DMS153 (cell line): Measurements from ENCODE around the gene DTX1.
A peak's percentile ranks its signal among the peaks of the same experiment; 100 is the strongest.
"Not testable (repeated sequence)": the region's sequence is repeated elsewhere in the genome, so short reads cannot be mapped to it uniquely, and the experiment has no call there.

Experiments used
- DNase-seq: peaks from one replicate; lab custom pipeline; 2025; lab: John Stamatoyannopoulos, UW

Gene DTX1

DNA sequence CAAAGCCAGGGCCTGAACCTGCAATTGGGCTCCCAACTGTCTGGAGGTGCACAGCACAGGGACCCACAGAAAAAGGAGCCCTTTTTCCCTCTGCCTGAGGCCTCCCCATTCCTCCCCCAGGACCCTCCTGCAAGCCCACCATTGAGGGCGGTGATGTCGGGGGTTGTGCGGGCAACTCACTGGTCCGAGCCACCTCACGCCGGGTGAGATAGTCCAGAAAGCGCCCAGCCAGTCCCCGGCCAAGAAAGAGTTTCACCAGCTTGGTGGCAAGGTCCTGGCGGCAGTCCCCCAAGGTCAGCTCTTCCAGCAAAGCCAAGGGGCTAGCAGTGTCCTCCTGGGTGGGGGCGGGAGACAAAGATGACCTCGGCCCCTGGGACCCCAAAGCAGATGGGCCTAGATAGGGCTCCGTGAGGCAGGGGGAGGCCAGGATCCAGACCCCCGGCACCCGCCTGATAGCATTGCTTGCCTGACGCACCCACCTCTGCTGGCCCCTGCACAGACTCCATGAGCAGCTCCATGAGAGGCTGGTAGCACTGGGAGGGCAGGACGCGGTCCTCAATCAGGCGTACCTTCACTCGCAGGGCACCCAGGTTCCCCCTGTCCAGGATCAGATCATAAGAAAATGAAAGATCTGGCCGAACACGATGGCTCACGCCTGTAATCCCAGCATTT lies 59.1 kb downstream of the DTX1 start:
- no peak for DNase-seq

DNA sequence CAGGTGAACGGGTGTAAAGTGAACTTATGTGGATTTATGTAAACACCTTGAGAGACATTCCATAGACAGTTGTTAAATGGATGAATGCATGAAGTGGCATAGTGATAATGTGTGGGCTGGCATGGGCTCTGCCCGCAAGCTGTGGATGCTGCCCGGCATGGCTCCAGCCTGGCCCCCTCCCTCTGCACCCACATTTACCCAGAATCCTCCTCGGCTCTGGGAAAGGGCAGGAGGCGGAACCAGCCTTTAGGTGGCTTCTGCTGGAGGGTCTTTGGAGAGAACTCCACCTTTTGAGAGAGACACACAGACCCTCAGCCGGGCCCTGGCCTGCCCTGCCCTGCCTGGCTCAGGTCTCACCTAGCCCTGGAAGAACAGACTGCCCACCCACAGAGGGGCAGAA lies 60.3 kb downstream of the DTX1 start:
- DNase-seq, result no peak

DNA sequence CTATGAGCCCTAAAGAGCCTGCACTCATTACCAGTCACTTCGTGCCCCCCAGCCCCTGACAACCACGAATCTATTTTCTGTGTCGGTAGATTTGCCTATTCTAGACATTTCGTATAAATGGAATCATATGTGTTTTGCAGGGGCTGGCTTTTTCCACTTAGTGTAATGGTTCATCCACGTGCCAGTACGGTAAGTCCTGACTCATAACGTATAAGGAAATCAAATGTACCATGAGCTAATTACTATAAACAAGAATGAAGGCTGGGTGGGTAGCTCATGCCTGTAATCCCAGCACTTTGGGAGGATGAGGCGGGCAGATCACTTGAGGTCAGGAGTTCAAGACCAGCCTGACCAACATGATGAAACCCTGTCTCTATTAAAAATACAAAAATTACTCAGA lies 61.2 kb downstream of the DTX1 start:
- DNase-seq, result not testable (repeated sequence)

DNA sequence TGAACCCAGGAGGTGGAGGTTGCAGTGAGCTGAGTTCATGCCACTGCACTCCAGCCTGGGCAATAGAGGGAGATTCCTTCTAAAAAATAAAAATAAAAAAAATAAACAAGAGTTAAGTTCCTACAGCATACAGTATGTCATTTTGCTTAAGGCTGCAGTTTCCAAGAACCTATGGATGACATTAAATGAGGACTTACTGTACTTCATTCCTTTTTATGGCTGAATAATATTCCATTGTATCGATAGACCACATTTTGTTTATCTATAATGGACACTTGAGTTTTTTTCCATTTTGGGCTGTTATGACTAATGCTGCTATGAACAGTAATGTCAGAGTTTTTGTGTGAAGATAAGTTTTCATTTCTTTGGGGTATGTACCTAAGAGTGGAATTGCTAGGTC lies 61.6 kb downstream of the DTX1 start:
- no peak for DNase-seq

DNA sequence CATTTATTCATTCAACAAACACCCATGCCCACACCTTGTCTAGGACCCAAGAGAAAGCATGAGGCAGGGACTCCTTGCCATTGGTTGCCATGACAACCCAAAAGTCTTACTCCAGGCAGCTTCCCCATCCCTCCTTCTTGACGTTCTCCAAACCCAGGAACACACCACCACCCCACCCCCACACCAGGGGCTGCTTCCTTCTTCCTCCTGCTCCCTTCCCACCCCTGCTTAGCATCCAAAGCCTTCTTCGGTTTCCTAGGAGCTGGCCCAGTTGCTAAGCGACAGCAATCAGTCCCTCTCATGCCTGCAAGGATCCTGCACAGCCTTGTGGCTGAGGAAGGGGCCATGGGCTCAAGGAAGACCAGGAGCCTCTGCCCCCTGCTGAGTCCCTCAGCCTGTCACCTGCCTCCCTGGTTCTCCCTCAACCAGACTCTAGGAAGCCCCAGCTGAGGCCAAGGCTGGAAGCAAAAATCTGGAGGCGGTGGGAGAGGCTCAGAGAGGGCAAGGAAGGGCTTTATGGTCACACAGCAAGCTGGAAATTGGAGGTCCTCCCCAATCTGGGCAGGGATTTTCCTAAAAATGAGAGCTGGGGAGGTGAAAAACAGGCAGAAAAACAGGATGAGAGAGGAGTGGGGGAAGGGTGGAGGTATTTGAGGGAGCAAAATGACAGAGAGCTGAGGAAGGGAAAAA lies 63.6 kb downstream of the DTX1 start:
- DNase-seq, result peak; percentile 32

DNA sequence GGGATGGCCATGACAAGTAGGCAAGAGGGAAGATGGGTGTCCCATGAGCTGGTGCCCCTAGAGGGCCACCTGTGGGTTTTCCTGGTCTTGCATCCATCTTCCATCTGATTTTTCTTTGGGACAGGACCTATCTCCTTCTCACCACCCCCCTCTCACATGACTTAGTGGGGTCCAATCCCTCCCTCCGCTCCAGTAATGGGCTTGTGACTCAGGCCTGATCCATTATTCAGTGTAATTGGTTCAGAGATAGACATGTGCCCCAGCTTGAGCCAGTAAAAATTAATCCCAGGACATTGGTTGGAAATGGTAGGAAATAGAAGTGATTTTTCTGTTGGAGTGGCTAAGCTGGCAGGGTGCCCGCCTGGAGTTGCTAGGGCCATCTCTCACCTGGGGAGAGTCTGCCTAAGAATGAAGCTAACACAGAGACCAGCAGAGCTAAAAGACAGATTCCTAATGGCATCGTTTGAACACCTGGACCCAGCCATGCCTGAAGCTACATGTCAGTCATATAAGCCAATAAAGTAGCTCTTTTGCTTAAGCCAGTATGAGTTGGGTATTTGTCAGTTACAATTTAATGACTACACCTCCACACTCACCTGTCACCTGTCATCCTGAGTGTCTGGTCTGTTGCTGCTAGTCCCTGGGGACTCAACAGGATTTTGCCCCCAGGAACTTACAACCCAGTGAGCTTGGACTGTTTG lies 64.3 kb downstream of the DTX1 start:
- peak; percentile 92 for DNase-seq

DNA sequence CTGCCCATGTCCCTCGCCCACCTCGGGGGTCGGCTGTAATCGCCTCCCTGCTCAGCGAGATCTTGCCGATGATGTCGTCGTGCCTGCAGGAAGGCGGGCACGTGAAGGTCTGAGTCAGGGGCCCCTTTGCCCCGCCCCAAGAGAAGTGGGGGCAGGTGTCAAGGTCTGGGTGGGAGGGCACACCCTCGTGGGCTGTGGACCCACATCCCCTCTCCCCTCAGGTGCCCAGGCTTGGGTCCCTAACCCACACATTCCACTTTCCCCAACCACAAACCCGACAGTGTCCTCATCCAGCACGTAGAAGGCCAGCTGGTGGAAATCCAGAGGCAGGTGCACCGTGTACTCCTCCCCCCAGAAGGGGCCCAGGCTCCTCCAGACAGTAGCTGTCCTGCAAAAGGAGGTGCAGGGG lies 71.3 kb downstream of the DTX1 start:
- DNase-seq, result no peak

DNA sequence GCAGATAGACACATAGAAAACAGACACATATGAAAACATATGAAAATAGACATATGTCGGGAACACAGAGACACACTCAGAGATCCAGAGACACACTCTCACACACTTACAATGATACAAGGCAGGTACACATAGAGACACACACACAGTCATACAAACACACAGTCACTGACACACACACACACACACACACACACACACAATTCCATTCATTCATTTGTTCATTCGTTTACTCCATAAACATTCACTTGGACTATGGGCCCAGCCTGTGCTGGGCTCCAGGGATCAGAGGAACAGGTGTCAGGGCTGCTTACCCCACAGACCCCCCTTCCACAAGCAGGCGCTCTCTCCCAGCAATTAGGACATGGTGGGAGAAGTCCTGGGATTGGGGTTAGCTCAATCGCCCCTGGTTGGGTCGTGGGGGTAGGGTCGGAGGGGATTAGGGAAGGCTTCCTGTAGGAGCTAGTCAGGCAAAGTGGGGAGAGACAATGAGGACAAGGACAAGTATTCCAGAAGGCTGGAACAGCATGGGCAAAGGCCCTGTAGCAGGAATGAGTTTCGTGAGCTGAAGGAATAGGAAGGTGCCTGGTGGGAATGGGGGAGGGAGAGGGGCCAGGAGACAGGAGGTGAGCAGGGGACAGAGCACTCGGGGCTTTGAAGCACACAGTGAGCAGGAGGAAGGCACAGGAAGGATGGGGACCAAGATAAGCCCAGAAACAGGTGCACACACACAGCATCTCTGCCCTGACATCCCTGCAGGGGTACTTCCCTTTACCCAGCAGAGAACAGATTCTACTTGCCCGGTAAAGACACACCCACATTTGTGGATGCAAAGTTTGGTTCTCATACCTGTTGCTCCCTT lies 72.5 kb downstream of the DTX1 start:
- no peak for DNase-seq

DNA sequence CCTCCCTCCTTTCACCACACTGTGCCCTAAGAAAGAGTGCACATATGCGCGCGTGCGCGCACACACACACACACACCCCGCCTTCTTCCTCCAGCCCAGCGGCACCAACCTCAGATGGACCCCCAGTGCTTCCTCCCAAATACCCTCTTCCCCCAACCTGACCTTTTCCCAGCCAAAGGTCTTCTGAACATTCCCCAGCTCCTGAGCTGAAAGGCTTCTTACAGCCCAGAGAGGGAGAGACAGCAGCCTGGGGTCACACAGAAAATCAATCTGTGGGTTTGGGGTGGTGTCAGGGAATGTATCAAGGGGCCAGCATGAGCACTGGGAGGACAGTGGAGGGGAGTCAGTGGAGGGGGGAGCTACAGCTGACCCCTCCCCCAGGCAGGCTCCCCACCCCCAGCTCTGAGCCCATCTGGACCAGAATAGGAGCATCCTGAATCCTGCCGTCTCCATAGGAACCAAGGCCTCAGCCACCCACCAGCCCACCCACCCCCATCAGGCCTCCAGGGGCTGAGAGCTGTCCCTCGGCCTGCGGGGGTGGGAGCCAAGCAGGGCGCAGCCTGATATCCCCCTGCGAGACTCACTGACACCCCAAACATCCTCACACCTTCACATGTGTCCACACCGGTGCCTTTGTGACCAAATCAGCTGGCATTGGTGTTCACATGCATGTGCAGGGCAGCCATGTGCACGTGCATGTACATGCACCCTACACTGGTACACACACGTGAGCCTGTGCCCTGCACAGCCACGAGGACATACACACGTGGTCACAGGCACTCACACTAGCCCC lies 73.3 kb downstream of the DTX1 start:
- no peak for DNase-seq

DNA sequence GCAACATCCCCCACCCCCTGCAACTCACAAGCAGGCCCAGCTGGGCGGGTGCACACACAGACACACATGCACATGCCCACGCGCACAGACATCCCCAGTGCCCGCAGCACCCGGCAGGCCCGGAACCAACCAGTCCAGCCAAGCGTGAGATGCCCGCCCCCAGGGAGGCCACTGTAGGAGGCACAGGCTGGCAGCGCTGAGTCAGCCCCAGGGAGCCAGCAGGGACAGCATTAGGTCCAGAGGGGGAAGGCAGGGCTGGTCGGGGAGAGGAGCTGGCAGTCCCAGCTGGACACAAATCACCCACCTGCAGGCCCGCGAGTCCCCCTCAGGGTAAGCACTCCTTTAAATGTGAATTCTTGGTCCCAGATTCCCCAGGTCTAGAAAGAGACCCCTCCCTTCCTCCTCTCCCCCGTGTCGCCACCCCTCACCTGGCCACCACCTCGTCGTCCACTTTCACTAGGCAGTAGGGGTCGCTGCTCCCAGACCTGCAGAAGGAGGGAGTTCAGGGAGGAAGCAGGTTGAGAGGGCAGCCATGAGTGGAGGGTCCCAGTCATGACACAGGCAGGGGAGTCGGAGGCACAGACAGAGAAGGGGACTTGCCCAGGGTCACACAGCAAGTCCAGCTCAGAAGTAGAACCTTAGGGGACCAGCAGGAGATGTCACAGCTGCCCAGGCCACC lies 74.1 kb downstream of the DTX1 start:
- DNase-seq, result no peak

DNA sequence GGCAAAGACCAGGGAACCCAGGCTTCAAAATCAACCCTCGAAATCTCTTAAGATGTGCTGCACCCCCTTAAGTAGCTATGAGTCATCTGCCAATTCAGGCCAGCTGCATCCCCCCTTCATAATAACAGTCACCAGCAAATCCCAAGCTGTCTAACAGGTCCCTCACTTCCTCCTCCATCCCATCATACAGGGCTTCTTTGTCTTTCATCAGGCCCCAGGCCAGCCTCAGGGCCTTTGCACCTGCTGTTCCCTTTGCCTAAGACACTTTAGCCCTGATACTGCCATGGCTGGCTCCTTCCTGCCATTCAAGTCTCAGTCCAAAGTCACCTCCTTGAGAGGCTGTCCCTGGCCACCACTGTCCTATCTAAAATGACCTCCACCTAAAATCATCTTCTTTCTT lies 75.0 kb downstream of the DTX1 start:
- no peak for DNase-seq

DNA sequence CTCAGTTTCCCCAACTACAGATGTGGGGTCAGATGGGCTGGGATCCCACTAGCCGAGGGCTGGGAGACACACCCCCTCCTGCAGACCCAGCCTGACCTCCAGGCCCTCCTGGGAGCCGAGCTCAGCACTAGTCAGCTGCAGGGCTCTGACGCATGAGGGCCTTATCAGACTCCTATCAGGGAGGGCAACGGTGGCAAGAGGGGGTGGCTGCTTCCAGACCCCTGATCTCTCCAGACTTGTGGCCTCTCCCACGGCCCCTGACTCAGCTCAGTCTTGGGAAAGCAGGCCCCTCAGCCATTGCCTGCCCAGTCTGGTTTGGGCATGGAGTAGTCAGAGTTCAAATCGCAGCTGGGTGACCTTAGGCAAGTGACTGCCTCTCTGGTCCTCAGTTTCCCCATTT lies 76.5 kb downstream of the DTX1 start:
- no peak for DNase-seq

DNA sequence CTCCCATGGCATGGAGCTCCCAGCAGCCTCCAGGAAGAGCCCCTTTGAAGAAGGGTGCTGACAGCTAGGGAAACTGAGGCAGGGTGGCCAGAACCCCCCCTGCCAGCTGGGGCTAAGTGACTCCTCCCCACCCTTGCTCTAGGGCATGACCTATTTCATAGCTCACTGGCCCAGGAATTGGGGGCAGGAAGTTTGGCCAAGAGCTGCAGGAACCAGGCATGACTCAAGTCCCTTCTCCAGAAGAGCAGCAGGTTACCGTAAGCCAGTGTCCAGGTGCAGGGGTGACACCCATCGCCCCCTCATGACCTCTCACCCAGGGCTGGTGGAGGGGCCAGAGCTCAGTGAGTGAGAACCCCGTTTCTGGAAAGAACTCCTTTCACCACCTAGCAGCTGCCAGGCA lies 77.1 kb downstream of the DTX1 start:
- no peak for DNase-seq

DNA sequence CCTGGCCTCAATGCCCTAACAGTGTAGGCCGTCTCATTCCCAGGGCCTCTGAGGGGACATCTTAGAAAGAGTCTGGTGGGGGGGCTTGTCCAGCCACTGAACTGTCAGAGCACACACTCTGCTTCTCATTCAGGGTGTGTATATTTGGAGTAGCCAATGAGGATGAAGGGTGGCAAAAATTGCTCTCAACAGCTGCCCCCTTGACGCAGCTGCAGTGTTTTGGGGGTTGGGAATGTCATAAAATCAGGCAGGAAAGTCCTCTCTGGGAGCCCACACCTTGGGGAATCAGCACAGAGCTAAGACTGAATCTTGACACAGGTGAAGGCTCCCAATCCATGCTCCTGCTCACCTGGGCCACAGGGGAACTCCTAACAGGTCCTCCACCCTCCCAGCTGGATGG lies 77.5 kb downstream of the DTX1 start:
- no peak for DNase-seq

DNA sequence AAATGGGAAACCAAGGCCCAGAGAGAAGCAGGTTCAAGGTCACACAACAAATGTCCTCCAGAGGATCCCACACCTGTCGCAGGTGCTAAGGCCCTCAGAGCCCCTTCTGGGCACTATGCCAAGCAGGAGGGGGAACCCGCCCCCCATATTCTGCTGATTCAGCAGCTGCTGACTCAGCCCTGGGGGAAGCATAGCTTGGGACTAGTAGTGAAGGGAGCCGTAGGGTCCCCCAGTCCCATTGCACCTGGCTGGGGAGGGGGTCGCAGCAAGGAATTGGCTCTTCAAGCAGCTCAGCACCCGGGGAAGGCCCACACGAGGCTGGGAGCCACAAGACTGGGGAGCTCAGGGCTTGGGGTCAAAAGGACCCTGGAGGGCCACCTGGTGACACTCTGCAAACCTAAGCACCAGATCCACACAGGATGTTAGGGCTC lies 78.0 kb downstream of the DTX1 start:
- no peak for DNase-seq

DNA sequence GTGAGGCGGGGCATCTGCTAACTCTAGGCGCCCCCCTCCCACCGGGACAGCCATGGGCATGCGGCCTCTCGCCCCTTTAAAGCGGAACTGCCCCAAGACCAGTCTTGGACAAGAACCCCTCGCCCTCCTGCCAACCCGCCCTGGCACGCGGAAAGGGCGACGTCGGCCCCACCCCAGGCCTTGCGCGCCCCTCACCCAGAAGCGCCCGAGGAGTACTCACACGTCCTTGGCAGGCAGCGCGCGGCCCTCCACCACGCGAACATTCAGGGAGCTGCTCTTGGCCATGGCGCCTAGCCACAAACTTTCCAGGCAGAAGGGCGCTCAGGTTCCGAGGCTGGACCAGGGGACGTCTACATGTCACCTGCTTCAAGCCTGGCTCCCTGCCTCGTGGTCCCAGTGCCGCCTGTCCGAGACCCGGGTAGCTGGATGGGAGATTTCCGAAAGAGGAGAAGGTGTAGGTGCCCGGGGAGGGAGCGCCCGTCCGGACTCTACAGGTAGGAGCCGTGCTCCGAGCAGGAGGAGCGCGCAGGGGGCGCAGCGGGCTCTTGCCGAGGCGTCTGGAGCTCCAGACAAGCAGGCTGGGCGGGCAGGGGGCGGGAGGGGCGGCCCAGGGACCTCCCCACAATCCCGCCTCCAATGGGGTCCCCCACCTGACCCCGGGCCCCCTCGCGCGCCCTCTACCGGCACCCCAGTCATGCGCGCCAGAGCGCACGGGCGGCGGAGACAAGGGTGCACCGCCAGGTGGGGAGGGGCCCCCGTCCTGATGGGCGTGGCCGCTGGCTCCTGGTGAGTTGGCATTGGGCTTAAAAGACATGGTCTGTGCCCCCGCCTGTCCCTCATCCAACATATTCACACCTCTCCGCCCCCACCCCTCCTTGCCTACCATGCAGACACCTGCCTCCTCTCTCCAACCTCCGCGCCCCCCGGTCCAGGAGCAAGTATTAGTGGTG lies 78.9 kb downstream of the DTX1 start, which contains the start of gene RASAL1:
Gene RASAL1, minus strand, starts transcription at position 584 of the 950 bp plus-strand sequence. Its CDS starts 299 bp downstream, at position 285.
- peak; percentile 82 for DNase-seq

DNA sequence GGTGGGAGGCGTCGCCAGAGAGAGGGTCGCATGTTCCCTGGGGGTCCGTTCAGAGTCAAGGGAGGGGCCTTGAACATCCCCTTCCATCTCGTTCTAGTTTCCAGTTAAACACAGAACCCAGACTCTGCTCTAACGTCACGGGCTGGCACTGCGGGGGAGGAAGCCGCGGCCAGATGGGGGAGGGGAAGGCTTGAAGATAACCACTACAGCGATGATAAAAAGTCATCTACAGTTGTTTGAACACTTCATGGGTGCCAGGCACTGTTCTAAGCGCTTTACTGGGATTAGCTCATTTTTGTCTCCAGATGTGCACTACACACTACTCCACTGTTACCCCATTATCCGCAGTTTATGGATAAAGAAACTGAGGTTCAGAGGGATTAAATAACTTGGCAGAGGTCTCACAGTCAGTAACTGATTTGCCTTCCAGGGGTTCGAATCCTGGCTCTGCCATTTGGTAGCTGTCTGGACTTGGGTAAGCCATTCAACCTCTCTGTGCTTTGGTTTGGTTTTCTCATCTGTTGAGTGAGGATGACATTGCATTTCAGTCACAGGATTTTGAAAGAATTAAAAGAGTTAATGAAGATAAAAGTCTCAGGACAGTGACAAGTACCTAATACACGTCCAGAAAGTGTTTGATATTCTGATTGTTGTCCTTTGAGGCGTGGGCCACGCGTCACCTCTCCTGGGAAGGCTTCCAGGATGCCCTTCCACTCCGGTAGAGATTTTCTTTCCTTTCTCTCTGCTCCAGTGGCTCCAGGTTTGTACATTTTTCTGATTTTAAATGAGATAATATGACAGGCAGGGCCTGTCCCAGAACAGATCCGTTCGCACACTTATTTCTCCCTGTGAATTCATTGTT lies 79.8 kb downstream of the DTX1 start:
- DNase-seq, result peak; percentile 16

DNA sequence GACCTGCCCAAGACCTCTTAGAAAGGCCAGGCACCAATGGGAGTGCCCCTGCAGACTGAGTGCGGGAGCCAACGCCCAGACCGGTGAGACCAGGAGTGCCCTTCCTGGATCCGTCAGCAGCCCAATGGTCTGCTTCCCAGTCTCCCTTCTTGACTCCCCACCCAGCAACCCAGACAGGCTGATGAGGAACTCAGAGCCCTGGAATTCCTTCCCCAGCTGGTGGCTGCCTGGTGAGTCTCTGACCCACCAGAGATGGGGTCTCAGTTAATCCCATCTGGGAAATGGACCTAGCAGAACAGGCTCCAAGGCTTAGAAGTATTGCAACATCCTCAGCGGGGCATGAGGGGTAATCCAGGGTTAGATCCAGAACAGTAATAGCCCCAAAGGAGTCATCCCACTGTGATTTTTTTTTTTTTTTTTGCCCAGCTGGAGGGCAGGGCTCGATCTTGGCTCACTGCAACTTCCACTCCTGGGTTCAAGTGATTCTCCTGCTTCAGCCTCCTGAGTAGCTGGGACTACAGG lies 80.5 kb downstream of the DTX1 start:
- no peak for DNase-seq
